Right hindlimb (tissue), 1 donor: Measurements from ENCODE around the gene KHDRBS2.
"Not testable (repeated sequence)": the region's sequence is repeated elsewhere in the genome, so short reads cannot be mapped to it uniquely, and the experiment has no call there.

Experiments
- DNase-seq: peaks from one replicate; pipeline ENCODE4 v3.0.0-alpha.2; 2018

The KHDRBS2 gene

GRCh38 chr6:61841958-61842357 is 444.1 kb downstream of the KHDRBS2 start:
- DNase-seq, result no peak

- DNase-seq, result no peak
Measured at GRCh38 chr6:61835237-61835636, 450.8 kb downstream of the KHDRBS2 start.

GRCh38 chr6:61833176-61833755 is 452.8 kb downstream of the KHDRBS2 start:
- DNase-seq, result no peak

- DNase-seq, result no peak
Measured at GRCh38 chr6:61817716-61818115, 468.3 kb downstream of the KHDRBS2 start.

- no peak for DNase-seq
Measured at GRCh38 chr6:61810047-61810446, 476.0 kb downstream of the KHDRBS2 start.

- DNase-seq, result no peak
Measured at GRCh38 chr6:61809004-61809595, 476.9 kb downstream of the KHDRBS2 start.

GRCh38 chr6:61787998-61788397 is 498.0 kb downstream of the KHDRBS2 start:
- no peak for DNase-seq

GRCh38 chr6:61769446-61769845 is 516.6 kb downstream of the KHDRBS2 start:
- not testable (repeated sequence) for DNase-seq

- DNase-seq, result no peak
Measured at GRCh38 chr6:61755739-61756138, 530.3 kb downstream of the KHDRBS2 start.

- no peak for DNase-seq
Measured at GRCh38 chr6:61751986-61752385, 534.0 kb downstream of the KHDRBS2 start.

GRCh38 chr6:61745994-61746393 is 540.0 kb downstream of the KHDRBS2 start:
- no peak for DNase-seq

- DNase-seq, result no peak
Measured at GRCh38 chr6:61711849-61712248, 574.2 kb downstream of the KHDRBS2 start.

GRCh38 chr6:61688165-61688564 is 597.9 kb downstream of the KHDRBS2 start:
- no peak for DNase-seq

- no peak for DNase-seq
Measured at GRCh38 chr6:61682562-61682961, 603.5 kb downstream of the KHDRBS2 start.

GRCh38 chr6:61679625-61680024 is 606.4 kb downstream of the KHDRBS2 start:
- DNase-seq, result no peak

- DNase-seq, result no peak
Measured at GRCh38 chr6:61675734-61676133, 610.3 kb downstream of the KHDRBS2 start.

GRCh38 chr6:61649845-61650244 is 636.2 kb downstream of the KHDRBS2 start:
- DNase-seq, result no peak

- DNase-seq, result no peak
Measured at GRCh38 chr6:61640463-61640862, 645.6 kb downstream of the KHDRBS2 start.
